GM23248 (cell line): Measurements from ENCODE around the gene HMOX1.

Source experiments
- EZH2 ChIP-seq: fragments of 200-600 bp; sonication (generic); IDR thresholded peaks from 2 replicates; pipeline ENCODE4 v1.6.1; 2018; ENCODE audit warnings: antibody characterized with exemption, mild to moderate bottlenecking; ENCODE audit not compliant: insufficient read depth, poor library complexity, severe bottlenecking
- EZH2phosphoT487 ChIP-seq: fragments of 200-600 bp; sonication (generic); IDR thresholded peaks from 2 replicates; pipeline ENCODE4 v1.6.1; 2018; ENCODE audit warnings: antibody characterized with exemption, moderate library complexity, mild to moderate bottlenecking, low read depth; ENCODE audit not compliant: insufficient read depth

DNA sequence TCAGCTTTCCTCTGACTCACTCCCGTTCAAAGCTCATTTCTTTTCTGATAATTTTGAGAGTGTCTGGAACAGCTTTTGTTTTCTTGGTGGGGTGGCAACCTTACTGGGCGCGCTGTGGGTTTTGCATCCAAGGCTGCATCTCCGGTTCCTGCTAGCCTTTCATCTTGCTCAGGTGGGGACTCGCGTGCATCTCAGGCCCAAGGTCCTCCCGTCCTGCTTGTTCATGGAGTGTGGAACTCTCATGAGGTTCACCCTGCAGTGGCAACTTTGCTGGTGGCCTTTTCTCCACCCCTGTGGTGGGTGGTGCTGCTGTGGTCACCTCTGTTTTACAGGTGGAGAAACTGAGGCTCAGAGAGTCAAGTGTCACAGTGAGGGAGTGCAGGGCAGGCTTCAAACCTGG, 44.6 kb downstream of the HMOX1 start:
- TF ChIP-seq EZH2phosphoT487 (no peak), EZH2 (no peak)
